PC-3 (cell line): ENCODE data around the gene CKAP4. TPM values are rescaled to one million over a fixed set of nuclear protein-coding genes. Genes with fewer than 3 reads are reported as not detected.

ENCODE experiments used
- ATAC-seq: fragments of 200-7000 bp; cut with Tn5 transposase; 2 replicates; pipeline ENCODE4 v1.9.1; 2020; ENCODE audit warnings: mild to moderate bottlenecking, moderate library complexity
- BruUV-seq: library from RNA; stranded (reverse); fragments of 400-500 nt; replicated peaks from 2 replicates; lab custom pipeline; 2021; lab: Mats Ljungman, UMichigan
- CTCF ChIA-PET: fragments of 300-600 bp; sonication (Branson Sonifier 250); formaldehyde crosslinking; loops from one replicate; lab custom pipeline; 2022; ENCODE audit warnings: antibody characterized with exemption; lab: Charles Lee
- POLR2A ChIA-PET: fragments of 300-600 bp; sonication (Branson Sonifier 250); formaldehyde crosslinking; loops from one replicate; lab custom pipeline; 2022; ENCODE audit warnings: antibody characterized with exemption; ENCODE audit not compliant: unreplicated experiment; lab: Charles Lee
- DNase-seq: peaks from one replicate; pipeline ENCODE4 v3.0.0-alpha.2; 2015
- H2AFZ ChIP-seq: fragments of 300-600 bp; sonication (generic); 2 replicates; pipeline ENCODE4 v1.6.0; 2016; ENCODE audit warnings: antibody characterized with exemption, low read length
- H3F3A ChIP-seq: fragments of 300-600 bp; sonication (generic); one replicate; pipeline ENCODE4 v1.6.0; 2017; ENCODE audit warnings: antibody characterized with exemption, low read length, control low read depth, mild to moderate bottlenecking; ENCODE audit not compliant: unreplicated experiment
- H3K27ac ChIP-seq: fragments of 300-600 bp; sonication (generic); 2 replicates; pipeline ENCODE4 v1.5.1; 2016; ENCODE audit warnings: mild to moderate bottlenecking, low read length
- H3K27me3 ChIP-seq: fragments of 300-600 bp; sonication (generic); 2 replicates; pipeline ENCODE4 v1.6.1; 2016; ENCODE audit warnings: low read length, mixed read lengths
- H3K36me3 ChIP-seq: fragments of 300-600 bp; sonication (generic); 2 replicates; pipeline ENCODE4 v1.6.1; 2016; ENCODE audit warnings: low read depth, mixed run types, low read length, mixed read lengths
- H3K4me1 ChIP-seq: fragments of 300-600 bp; sonication (generic); 2 replicates; pipeline ENCODE4 v1.5.1; 2016; ENCODE audit warnings: low read length; ENCODE audit not compliant: insufficient read depth
- H3K4me2 ChIP-seq: fragments of 300-600 bp; sonication (generic); 2 replicates; pipeline ENCODE4 v1.6.0; 2016; ENCODE audit warnings: low read length
- H3K4me3 ChIP-seq: fragments of 300-600 bp; sonication (generic); 2 replicates; pipeline ENCODE4 v1.5.1; 2016; ENCODE audit warnings: mild to moderate bottlenecking, low read length, mixed read lengths
- H3K79me2 ChIP-seq: fragments of 300-600 bp; sonication (generic); 2 replicates; pipeline ENCODE4 v1.6.1; 2017; ENCODE audit warnings: low read length, mixed read lengths
- H3K9ac ChIP-seq: fragments of 300-600 bp; sonication (generic); 2 replicates; pipeline ENCODE4 v1.6.0; 2016; ENCODE audit warnings: mild to moderate bottlenecking, low read length
- H3K9me2 ChIP-seq: fragments of 300-600 bp; sonication (generic); replicated peaks from 2 replicates; pipeline ENCODE4 v1.6.1; 2016; ENCODE audit warnings: mixed run types, low read length, mixed read lengths
- H3K9me3 ChIP-seq: fragments of 300-600 bp; sonication (generic); 2 replicates; pipeline ENCODE4 v1.6.1; 2016; ENCODE audit warnings: low read length, mixed read lengths
- H4K20me1 ChIP-seq: fragments of 300-600 bp; sonication (generic); 2 replicates; pipeline ENCODE4 v1.6.1; 2016; ENCODE audit warnings: low read length, mixed read lengths
- CTCF ChIP-seq: fragments of 300-600 bp; sonication (generic); conservative IDR thresholded peaks from 2 replicates; pipeline ENCODE4 v1.5.1; 2017; ENCODE audit warnings: antibody characterized with exemption, low read depth, mild to moderate bottlenecking, low read length
- EZH2 ChIP-seq: fragments of 300-600 bp; sonication (generic); IDR thresholded peaks from one replicate; pipeline ENCODE4 v1.6.1; 2017; ENCODE audit warnings: antibody characterized with exemption, mild to moderate bottlenecking, low read length; ENCODE audit not compliant: unreplicated experiment
- EZH2phosphoT487 ChIP-seq: fragments of 300-600 bp; sonication (generic); IDR thresholded peaks from 2 replicates; pipeline ENCODE4 v1.6.1; 2018; ENCODE audit warnings: mild to moderate bottlenecking, antibody characterized with exemption, low read length, borderline replicate concordance
- intact Hi-C: fragments of 100-400 bp; cut with micrococcal nuclease; formaldehyde crosslinking; loops from 2 replicates; pipeline ENCODE4 v1.9.0; 2023
- total RNA-seq: library from RNA; depleted of rRNA; stranded (reverse); fragments of >200 nt; gene quantifications from 2 replicates; pipeline ENCODE4 v1.2.3, GENCODE V29; 2014

CKAP4 gene
- total RNA-seq, 1 experiment from 2014 or later: 76.3 TPM

- no peaks in the 10 kb centered on the region for H3K36me3 ChIP-seq
- DNase-seq (no peak), ATAC-seq (no peak)
- no peaks in the 10 kb centered on the region for H3K79me2 ChIP-seq
- ChIA-PET CTCF (interaction anchor here (1.0 to 1.4 kb wide), 3 partner anchors 15 to 55 kb away, joined by 3 to 7 read pairs (median 4); no protein-coding TSS in a partner anchor), POLR2A (interaction anchor here (0.8 kb wide), 1 partner anchor 811 kb away, joined by 3 read pairs; no protein-coding TSS in a partner anchor)
- no peak overlapping the region for H3K4me2 ChIP-seq
- no TSS peak for BruUV-seq
- intact Hi-C loops: loop anchor here (1.0 to 10.0 kb wide), 4 partner anchors 36 to 1067 kb away; no protein-coding TSS in a partner anchor
- H3K27ac ChIP-seq: no peak overlapping the region
- no peak overlapping the region for H3K9ac ChIP-seq
- no peak overlapping the region for H2AFZ ChIP-seq
- H3K27me3 ChIP-seq: no peaks in the 10 kb centered on the region
- H3K9me3 ChIP-seq: 0 out of 2 replicates have a peak, but pooled peaks cover 5% of the 10 kb centered on the region
- H3K4me3 ChIP-seq: no peak overlapping the region
- no peak for TF ChIP-seq EZH2phosphoT487
- no peak for TF ChIP-seq CTCF
- TF ChIP-seq EZH2: no peak
- no peaks in the 10 kb centered on the region for H4K20me1 ChIP-seq
- H3K4me1 ChIP-seq: peaks cover 25% of the 10 kb centered on the region
- H3K9me2 ChIP-seq: no peaks in the 10 kb centered on the region
- no peaks in the 10 kb centered on the region for H3F3A ChIP-seq
Observed at GRCh38 chr12:106281804-106282203, 34.0 kb upstream of the CKAP4 start.

GRCh38 chr12:106281056-106281782 lies 33.4 kb upstream of the CKAP4 start:
- Histone ChIP-seq H3K9me3 (0 out of 2 replicates have a peak, but pooled peaks cover 5% of the 10 kb centered on the region), H2AFZ (no peak overlapping the region), H4K20me1 (no peaks in the 10 kb centered on the region), H3K9ac (no peak overlapping the region), H3K36me3 (no peaks in the 10 kb centered on the region), H3K4me2 (no peak overlapping the region), H3K4me1 (peaks cover 24% of the 10 kb centered on the region), H3K27ac (no peak overlapping the region), H3F3A (no peaks in the 10 kb centered on the region), H3K9me2 (no peaks in the 10 kb centered on the region), H3K4me3 (no peak overlapping the region), H3K27me3 (no peaks in the 10 kb centered on the region), H3K79me2 (no peaks in the 10 kb centered on the region)
- CTCF ChIA-PET: interaction anchor here (1.4 kb wide), 1 partner anchor 54 kb away, joined by 7 read pairs; no protein-coding TSS in a partner anchor
- intact Hi-C loops: loop anchor here (10.0 kb wide), 2 partner anchors 876 to 1066 kb away; no protein-coding TSS in a partner anchor
- DNase-seq (peak; percentile 47), ATAC-seq (peak; percentile 27)
- POLR2A ChIA-PET: interaction anchor here (0.6 kb wide), 1 partner anchor 61 kb away, joined by 6 read pairs; no protein-coding TSS in a partner anchor
- no TSS peak for BruUV-seq
- TF ChIP-seq EZH2phosphoT487 (no peak), EZH2 (no peak), CTCF (no peak)

GRCh38 chr12:106280106-106280505 lies 32.3 kb upstream of the CKAP4 start:
- H3K79me2 ChIP-seq: no peaks in the 10 kb centered on the region
- no peaks in the 10 kb centered on the region for H4K20me1 ChIP-seq
- TF ChIP-seq EZH2 (no peak), EZH2phosphoT487 (no peak), CTCF (no peak)
- no peak overlapping the region for H3K9ac ChIP-seq
- no peaks in the 10 kb centered on the region for H3K27me3 ChIP-seq
- H3K9me3 ChIP-seq: 0 out of 2 replicates have a peak, but pooled peaks cover 5% of the 10 kb centered on the region
- peaks cover 24% of the 10 kb centered on the region for H3K4me1 ChIP-seq
- CTCF ChIA-PET: no interaction called here
- no peaks in the 10 kb centered on the region for H3F3A ChIP-seq
- BruUV-seq: no TSS peak
- no peaks in the 10 kb centered on the region for H3K9me2 ChIP-seq
- H2AFZ ChIP-seq: no peak overlapping the region
- POLR2A ChIA-PET: no interaction called here
- H3K27ac ChIP-seq: no peak overlapping the region
- intact Hi-C loops: loop anchor here (10.0 kb wide), 2 partner anchors 875 to 1065 kb away; no protein-coding TSS in a partner anchor
- no peak overlapping the region for H3K4me3 ChIP-seq
- H3K4me2 ChIP-seq: no peak overlapping the region
- H3K36me3 ChIP-seq: no peaks in the 10 kb centered on the region
- DNase-seq (no peak), ATAC-seq (no peak)
